Measurements from ENCODE around the gene GPX3. TPM values are rescaled to one million over a fixed set of nuclear protein-coding genes. Genes with fewer than 3 reads are reported as not detected.

The GPX3 gene
- polyA plus RNA-seq, 1 of the 3 experiments (the other 2 are of a cell fraction): 3.2 TPM

DNA sequence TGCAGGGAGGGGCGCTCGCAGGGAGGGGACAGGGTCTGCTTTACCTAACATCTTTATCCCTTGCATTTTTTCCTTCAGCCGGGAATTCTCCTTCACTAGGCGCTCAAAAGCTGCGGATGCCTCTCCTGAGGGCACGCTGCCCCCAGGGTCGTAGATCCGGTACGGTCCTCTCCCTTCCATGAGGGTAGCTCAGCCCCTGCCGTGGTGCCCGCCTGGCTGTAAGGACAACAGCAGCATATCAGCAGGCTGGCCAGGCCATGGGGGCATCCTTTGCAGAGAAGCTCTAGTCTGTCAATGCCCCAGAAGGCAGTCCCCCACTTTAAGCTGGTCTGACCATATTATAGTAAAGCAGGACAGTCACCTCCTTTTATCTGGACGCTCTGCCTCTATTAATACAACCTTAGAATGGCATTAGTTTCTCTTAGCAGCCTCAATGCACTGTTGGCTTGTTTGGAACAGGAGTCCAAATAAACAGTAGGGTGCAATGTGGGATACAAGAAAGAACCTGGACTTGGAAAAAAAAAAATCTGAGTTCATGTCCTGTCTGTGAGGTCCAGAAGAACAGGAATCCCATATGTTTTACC is 44.6 kb downstream of the GPX3 start (continued):
- TF ChIP-seq, protein P1, sequence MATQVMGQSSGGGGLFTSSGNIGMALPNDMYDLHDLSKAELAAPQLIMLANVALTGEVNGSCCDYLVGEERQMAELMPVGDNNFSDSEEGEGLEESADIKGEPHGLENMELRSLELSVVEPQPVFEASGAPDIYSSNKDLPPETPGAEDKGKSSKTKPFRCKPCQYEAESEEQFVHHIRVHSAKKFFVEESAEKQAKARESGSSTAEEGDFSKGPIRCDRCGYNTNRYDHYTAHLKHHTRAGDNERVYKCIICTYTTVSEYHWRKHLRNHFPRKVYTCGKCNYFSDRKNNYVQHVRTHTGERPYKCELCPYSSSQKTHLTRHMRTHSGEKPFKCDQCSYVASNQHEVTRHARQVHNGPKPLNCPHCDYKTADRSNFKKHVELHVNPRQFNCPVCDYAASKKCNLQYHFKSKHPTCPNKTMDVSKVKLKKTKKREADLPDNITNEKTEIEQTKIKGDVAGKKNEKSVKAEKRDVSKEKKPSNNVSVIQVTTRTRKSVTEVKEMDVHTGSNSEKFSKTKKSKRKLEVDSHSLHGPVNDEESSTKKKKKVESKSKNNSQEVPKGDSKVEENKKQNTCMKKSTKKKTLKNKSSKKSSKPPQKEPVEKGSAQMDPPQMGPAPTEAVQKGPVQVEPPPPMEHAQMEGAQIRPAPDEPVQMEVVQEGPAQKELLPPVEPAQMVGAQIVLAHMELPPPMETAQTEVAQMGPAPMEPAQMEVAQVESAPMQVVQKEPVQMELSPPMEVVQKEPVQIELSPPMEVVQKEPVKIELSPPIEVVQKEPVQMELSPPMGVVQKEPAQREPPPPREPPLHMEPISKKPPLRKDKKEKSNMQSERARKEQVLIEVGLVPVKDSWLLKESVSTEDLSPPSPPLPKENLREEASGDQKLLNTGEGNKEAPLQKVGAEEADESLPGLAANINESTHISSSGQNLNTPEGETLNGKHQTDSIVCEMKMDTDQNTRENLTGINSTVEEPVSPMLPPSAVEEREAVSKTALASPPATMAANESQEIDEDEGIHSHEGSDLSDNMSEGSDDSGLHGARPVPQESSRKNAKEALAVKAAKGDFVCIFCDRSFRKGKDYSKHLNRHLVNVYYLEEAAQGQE (IDR thresholded peaks at IDR 0.05; ENCODE audit: low read depth, low read length): no peak
- no peak for TF ChIP-seq FOXJ3 (CRISPR knock-in tag; IDR thresholded peaks at IDR 0.05)
- no peak for TF ChIP-seq GATA2 (CRISPR knock-in tag; IDR thresholded peaks at IDR 0.05)
- TF ChIP-seq NRF1 (IDR thresholded peaks at IDR 0.05; ENCODE audit: low read depth, low read length): no peak
- TF ChIP-seq JUND (IDR thresholded peaks at IDR 0.05): no peak

DNA sequence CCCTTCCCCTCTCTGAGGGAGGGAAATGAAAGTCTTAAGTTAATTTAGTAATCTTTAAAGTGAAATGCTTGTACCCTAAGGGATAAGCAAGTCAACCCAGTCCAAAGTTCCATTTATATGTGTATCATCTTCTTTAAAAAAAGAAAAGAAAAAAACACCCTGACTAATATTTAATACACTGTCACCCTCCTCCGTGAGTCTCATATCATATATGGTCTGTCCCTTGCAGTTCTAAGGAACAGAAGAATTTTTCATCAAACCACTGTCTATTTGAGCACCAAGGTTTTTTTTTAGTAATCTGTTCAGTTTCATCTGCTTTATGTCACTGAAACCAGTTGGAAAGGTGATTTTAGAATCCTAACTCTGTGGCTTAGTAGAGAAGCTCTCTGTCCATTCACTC is 45.2 kb downstream of the GPX3 start:
- ChIA-PET CTCF (interaction anchor here (0.6 to 2.5 kb wide), 6 partner anchors 11 to 211 kb away, joined by 3 to 20 read pairs (median 8); no protein-coding TSS in a partner anchor), POLR2A (interaction anchor here (0.7 kb wide), 1 partner anchor 100 kb away, joined by 3 read pairs; no protein-coding TSS in a partner anchor)
- Histone ChIP-seq H3F3A (replicated peaks; ENCODE audit: insufficient read depth) (peaks cover 5% of the 10 kb centered on the region), H3K4me1 (ENCODE audit: control insufficient read depth in 1 of 2, insufficient read depth in 2 of 2, low read depth in 1 of 2, low read length in 1 of 2) (peaks cover 27 to 32% of the 10 kb centered on the region in 2 experiments; a peak in 3 of 4 replicates), H3K27me3 (ENCODE audit: insufficient read depth) (no peaks in the 10 kb centered on the region), H2AFZ (ENCODE audit: low read depth) (no peak overlapping the region), H3K79me2 (ENCODE audit: insufficient read depth) (peaks cover 61% of the 10 kb centered on the region), H3K27ac (ENCODE audit: low read depth in 2 of 2, low read length in 1 of 2) (no peak overlapping the region), H3K9me3 (no peaks in the 10 kb centered on the region), H3K9me2 (no peaks in the 10 kb centered on the region), H3K9ac (no peak overlapping the region), H3K4me2 (no peak overlapping the region), H4K20me1 (ENCODE audit: insufficient read depth) (peaks cover 11% of the 10 kb centered on the region), H3K36me3 (replicated peaks in 1 of 2; ENCODE audit: control insufficient read depth in 1 of 2, insufficient read depth in 2 of 2, low read length in 1 of 2) (peaks cover 11 to 12% of the 10 kb centered on the region in 2 experiments), H3K4me3 (ENCODE audit: low read depth in 2 of 2, low read length in 1 of 2) (no peak overlapping the region)
- WGBS (ENCODE audit: low lambda C conversion rate): 76% methylated on average over 1 of the region's 1 CpG
- no peak for DNase-seq
- TF ChIP-seq, protein P2, sequence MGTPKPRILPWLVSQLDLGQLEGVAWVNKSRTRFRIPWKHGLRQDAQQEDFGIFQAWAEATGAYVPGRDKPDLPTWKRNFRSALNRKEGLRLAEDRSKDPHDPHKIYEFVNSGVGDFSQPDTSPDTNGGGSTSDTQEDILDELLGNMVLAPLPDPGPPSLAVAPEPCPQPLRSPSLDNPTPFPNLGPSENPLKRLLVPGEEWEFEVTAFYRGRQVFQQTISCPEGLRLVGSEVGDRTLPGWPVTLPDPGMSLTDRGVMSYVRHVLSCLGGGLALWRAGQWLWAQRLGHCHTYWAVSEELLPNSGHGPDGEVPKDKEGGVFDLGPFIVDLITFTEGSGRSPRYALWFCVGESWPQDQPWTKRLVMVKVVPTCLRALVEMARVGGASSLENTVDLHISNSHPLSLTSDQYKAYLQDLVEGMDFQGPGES (IDR thresholded peaks at IDR 0.05; ENCODE audit: low read depth, low read length): no peak
- TF ChIP-seq MEF2A (IDR thresholded peaks at IDR 0.05; ENCODE audit: borderline replicate concordance, low read depth) (no peak), ELF1 (IDR thresholded peaks at IDR 0.05) (no peak), TAF1 (IDR thresholded peaks at IDR 0.05; ENCODE audit: borderline replicate concordance, low read depth, low read length) (no peak)
- TF ChIP-seq, protein P3, sequence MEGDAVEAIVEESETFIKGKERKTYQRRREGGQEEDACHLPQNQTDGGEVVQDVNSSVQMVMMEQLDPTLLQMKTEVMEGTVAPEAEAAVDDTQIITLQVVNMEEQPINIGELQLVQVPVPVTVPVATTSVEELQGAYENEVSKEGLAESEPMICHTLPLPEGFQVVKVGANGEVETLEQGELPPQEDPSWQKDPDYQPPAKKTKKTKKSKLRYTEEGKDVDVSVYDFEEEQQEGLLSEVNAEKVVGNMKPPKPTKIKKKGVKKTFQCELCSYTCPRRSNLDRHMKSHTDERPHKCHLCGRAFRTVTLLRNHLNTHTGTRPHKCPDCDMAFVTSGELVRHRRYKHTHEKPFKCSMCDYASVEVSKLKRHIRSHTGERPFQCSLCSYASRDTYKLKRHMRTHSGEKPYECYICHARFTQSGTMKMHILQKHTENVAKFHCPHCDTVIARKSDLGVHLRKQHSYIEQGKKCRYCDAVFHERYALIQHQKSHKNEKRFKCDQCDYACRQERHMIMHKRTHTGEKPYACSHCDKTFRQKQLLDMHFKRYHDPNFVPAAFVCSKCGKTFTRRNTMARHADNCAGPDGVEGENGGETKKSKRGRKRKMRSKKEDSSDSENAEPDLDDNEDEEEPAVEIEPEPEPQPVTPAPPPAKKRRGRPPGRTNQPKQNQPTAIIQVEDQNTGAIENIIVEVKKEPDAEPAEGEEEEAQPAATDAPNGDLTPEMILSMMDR (IDR thresholded peaks at IDR 0.05): no peak
